Measurements from ENCODE around the gene LRRFIP1.

- no peak for TF ChIP-seq YY1 (IDR thresholded peaks at IDR 0.05; ENCODE audit: low read depth)
- TF ChIP-seq CTCF (IDR thresholded peaks at IDR 0.05), result no peak
- no peak for TF ChIP-seq REST (IDR thresholded peaks at IDR 0.05; ENCODE audit: low read depth, low read length)
- TF ChIP-seq SMC3 (IDR thresholded peaks at IDR 0.05; ENCODE audit: low read depth, low read length), result no peak
- TF ChIP-seq EZH2phosphoT487 (IDR thresholded peaks at IDR 0.05; ENCODE audit: borderline replicate concordance, low read depth), result no peak
- TF ChIP-seq POLR2AphosphoS5 (IDR thresholded peaks at IDR 0.05; ENCODE audit: low read depth, low read length), result no peak
- TF ChIP-seq EP300 (IDR thresholded peaks at IDR 0.05; ENCODE audit: borderline replicate concordance in 1 of 2, low read depth in 1 of 2, low read length in 1 of 2), result no peak
- no peak for TF ChIP-seq TCF12 (IDR thresholded peaks at IDR 0.05)
- no peak for TF ChIP-seq JUND (IDR thresholded peaks at IDR 0.05)
Observed at GRCh38 chr2:237712477-237713377, 85.3 kb downstream of the LRRFIP1 start.

Measured in SK-N-SH (cell line).